GM10266 (cell line): ENCODE data around the gene DGKQ.

Experiments used
- DNase-seq: peaks from one replicate; pipeline ENCODE4 v3.0.0; 2012; ENCODE audit errors: extremely low spot score
- CTCF ChIP-seq: IDR thresholded peaks from 2 replicates; pipeline ENCODE4 v1.5.1; 2012; ENCODE audit warnings: mild to moderate bottlenecking, low read depth; ENCODE audit not compliant: control insufficient read depth, insufficient read depth; ENCODE audit errors: missing control alignments

DGKQ gene

GRCh38 chr4:973431-974397 lies at the start of gene DGKQ:
Gene DGKQ (minus strand): TSS chr4:973569. CDS start chr4:973482, 87 bp downstream.
- no peak for TF ChIP-seq CTCF
- DNase-seq = peak; percentile 100

- TF ChIP-seq CTCF = no peak
- no peak for DNase-seq
Observed at GRCh38 chr4:1022739-1023066, 49.3 kb upstream of the DGKQ start.

DNA sequence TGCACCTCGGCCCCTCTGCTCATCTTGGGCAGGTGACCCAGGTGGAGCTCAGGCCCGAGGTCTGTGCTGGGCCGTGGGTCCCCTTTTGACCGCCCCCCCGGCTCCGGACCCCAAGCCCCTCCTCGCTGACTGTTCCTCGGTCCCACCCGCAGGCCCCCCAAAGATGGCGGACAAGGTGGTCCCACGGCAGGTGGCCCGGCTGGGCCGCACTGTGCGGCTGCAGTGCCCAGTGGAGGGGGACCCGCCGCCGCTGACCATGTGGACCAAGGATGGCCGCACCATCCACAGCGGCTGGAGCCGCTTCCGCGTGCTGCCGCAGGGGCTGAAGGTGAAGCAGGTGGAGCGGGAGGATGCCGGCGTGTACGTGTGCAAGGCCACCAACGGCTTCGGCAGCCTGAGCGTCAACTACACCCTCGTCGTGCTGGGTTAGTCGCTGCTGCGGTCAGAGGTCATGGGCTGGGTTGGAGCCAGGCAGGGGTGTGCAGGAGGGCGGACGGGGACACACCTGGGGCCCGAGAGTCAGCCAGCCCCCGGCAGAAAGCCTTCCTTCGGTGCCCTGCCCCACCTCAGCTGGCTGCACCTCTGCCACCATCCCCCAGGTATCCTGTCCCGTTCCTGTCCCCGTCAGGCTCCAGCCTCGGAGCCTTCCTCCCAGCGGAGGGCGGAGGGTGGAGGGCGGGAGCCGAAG lies 48.8 kb upstream of the DGKQ start:
- TF ChIP-seq CTCF = no peak
- no peak for DNase-seq

DNA sequence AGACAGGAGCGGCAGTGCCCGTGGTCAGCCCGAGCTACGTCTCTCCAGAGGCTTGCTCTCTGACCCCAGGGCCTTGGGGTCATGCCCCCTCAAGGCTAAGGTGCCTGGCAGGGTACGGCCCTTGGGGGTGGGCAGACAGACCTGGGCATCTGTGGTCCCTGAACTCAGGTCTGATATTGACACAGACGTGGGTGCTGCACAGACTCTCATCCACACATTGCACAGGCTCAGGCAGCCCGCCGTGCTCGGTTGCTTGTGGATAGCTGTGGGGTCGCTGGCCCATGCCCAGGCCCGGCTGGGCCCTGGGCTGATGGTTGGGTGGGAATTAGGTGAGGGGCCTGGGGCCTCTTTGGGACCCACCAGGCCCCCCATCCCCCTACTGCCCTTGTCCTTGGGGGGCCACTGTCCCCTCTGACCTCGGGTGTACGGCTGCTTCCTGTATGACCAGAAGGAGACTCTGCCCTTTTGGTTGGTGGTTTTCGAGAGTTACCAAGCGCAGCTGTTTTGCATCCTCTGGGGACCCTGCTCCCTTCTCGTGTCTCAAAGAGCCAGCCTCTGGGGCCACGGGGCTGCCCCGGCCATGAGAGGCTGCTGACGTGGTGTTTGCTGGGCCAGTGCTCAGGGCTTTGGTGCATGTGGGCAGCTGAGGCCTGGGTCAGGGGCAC lies 48.1 kb upstream of the DGKQ start:
- DNase-seq = peak; percentile 88

GRCh38 chr4:1019729-1020470 lies 46.5 kb upstream of the DGKQ start:
- DNase-seq = no peak
- TF ChIP-seq CTCF = no peak

More for the DNA sequence above, 48.1 kb upstream of the DGKQ start:
- TF ChIP-seq CTCF = no peak

DNA sequence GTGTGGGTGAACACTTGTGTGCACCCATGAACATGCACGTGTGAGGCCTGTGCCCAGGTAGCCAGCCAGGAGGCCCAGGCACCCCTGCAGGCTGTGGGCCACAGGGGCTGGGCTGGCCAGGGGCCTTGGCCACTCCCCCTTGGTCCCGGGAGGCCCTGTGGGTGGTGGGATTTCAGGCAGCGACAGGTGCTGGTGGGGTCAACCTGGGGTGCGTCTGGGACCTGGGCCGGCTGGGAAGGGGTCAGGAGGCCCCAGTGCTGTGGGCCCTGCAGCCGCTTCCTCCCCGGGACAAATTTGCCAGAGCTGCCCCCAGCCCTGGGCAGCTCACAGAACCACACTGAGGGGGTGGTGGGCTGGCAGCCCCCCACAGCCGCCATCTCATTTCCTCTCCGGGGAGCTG lies 46.0 kb upstream of the DGKQ start:
- DNase-seq = no peak
- TF ChIP-seq CTCF = no peak
